ENCODE data around the gene ITPRID1. TPM values are rescaled to one million over a fixed set of nuclear protein-coding genes. Genes with fewer than 3 reads are reported as not detected.

The ITPRID1 gene
- total and polyA plus RNA-seq, 2 of the 8 experiments (the other 6 are each of a cell fraction or from before 2014, with no cell fraction given): 0.09 to 0.47 TPM

DNA sequence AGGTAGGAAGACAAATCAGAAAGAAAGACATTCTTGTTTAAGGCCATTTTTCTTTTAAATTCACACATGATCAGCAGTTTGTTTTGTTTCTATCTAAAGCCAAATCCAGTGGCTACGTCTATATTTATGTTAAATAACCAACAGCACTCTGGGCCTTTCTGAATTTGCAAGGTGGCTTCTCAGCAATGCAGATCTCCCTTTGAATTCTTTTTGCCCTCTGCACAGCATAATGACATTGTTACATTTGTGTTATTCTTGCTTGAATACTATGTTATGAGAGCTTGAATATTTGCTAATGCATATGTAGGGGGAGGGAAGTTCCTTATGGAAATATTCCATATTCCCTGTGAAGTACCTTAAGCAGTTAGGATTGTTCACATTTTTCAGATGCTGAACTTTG, 99.7 kb downstream of the ITPRID1 start:
- no peak overlapping the region for H3K9ac ChIP-seq (replicated peaks in 1 of 4; ENCODE audit: extremely low read depth in 1 of 4, low read depth in 3 of 4, low read length in 3 of 4)
- no peak overlapping the region for H3K23ac ChIP-seq (ENCODE audit: insufficient read length)
- no peak overlapping the region for H3K4ac ChIP-seq (replicated peaks; ENCODE audit: insufficient read length, low read depth, low read length)
- H2BK20ac ChIP-seq (ENCODE audit: low read length): no peak overlapping the region
- H3K79me2 ChIP-seq (ENCODE audit: control insufficient read depth in 1 of 2, insufficient read depth in 2 of 2, low read length in 2 of 2): no peaks in the 10 kb centered on the region
- no peaks in the 10 kb centered on the region for H3K36me3 ChIP-seq (ENCODE audit: control insufficient read depth in 2 of 4, insufficient read depth in 4 of 4, low read length in 3 of 4)
- 56% methylated on average over 1 of the region's 1 CpG; no CpG with 5 or more reads in 1 of the 2 experiments for WGBS, 2 experiments (ENCODE audit: extremely low coverage in 1 of 2, insufficient coverage in 1 of 2, insufficient read length in 1 of 2, insufficient replicate concordance in 2 of 2, low coverage in 1 of 2, low lambda C conversion rate in 2 of 2, missing lambda C conversion rate in 1 of 2)
- H3K4me2 ChIP-seq (ENCODE audit: insufficient read depth in 1 of 2, low read depth in 2 of 2, low read length in 2 of 2): no peak overlapping the region
- FAIRE-seq: no peak
- H4K5ac ChIP-seq (ENCODE audit: insufficient read length, low read depth, low read length): no peak overlapping the region
- no peak overlapping the region for H3K56ac ChIP-seq (replicated peaks; ENCODE audit: insufficient read length, low read depth, low read length)
- H3K4me1 ChIP-seq (replicated peaks in 1 of 4; ENCODE audit: control insufficient read depth in 3 of 4, insufficient read depth in 4 of 4, low read length in 3 of 4): peaks cover 0 to 2% (median 0%) of the 10 kb centered on the region in 4 experiments; a peak in 3 of 7 replicates
- H4K8ac ChIP-seq (ENCODE audit: extremely low read depth, insufficient read depth, low read length): no peak overlapping the region
- TF ChIP-seq TCF12 (IDR thresholded peaks at IDR 0.05; ENCODE audit: low read depth, low read length) (no peak), CREB1 (IDR thresholded peaks at IDR 0.05) (no peak), YY1 (IDR thresholded peaks at IDR 0.05; ENCODE audit: low read depth, low read length) (no peak), SAP30 (IDR thresholded peaks at IDR 0.05; ENCODE audit: insufficient read depth, insufficient replicate concordance, low read length) (no peak), PHF8 (conservative IDR thresholded peaks at IDR 0.05; ENCODE audit: low read depth, low read length) (no peak), RBBP5 (IDR thresholded peaks at IDR 0.05; ENCODE audit: borderline replicate concordance, low read depth, low read length) (no peak), NANOG (IDR thresholded peaks at IDR 0.05; ENCODE audit: insufficient read depth, low read depth, low read length, poor library complexity, severe bottlenecking) (no peak), CBX8 (IDR thresholded peaks at IDR 0.05; ENCODE audit: borderline replicate concordance, low read depth, low read length) (no peak), JUN (IDR thresholded peaks at IDR 0.05; ENCODE audit: low read depth, low read length) (no peak), KDM5A (IDR thresholded peaks at IDR 0.05; ENCODE audit: low read length) (no peak), MAFK (IDR thresholded peaks at IDR 0.05; ENCODE audit: low read depth, low read length) (no peak)
- TF ChIP-seq, protein P1, sequence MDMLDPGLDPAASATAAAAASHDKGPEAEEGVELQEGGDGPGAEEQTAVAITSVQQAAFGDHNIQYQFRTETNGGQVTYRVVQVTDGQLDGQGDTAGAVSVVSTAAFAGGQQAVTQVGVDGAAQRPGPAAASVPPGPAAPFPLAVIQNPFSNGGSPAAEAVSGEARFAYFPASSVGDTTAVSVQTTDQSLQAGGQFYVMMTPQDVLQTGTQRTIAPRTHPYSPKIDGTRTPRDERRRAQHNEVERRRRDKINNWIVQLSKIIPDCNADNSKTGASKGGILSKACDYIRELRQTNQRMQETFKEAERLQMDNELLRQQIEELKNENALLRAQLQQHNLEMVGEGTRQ (IDR thresholded peaks at IDR 0.05; ENCODE audit: low read length): no peak
- H2BK15ac ChIP-seq (ENCODE audit: low read length): no peak overlapping the region
- H4K20me1 ChIP-seq (replicated peaks in 1 of 2; ENCODE audit: control insufficient read depth in 1 of 2, insufficient read depth in 2 of 2, low read length in 2 of 2): no peaks in the 10 kb centered on the region
- no peak overlapping the region for H4K91ac ChIP-seq (replicated peaks; ENCODE audit: insufficient read length, low read length)
- no peaks in the 10 kb centered on the region for H3K27me3 ChIP-seq (replicated peaks in 1 of 4; ENCODE audit: control insufficient read depth in 3 of 4, extremely low read depth in 1 of 4, insufficient read depth in 3 of 4, low read length in 3 of 4)
- no peak overlapping the region for H3K4me3 ChIP-seq (ENCODE audit: extremely low read depth in 1 of 4, insufficient read depth in 2 of 4, low read depth in 3 of 4, low read length in 4 of 4)
- H2AFZ ChIP-seq (ENCODE audit: low read length): no peak overlapping the region
- DNase-seq (ENCODE audit: low read depth in 1 of 2, low spot score in 2 of 2): no peak
- H2BK120ac ChIP-seq (replicated peaks; ENCODE audit: low read depth, low read length): no peak overlapping the region
- no peak overlapping the region for H2BK5ac ChIP-seq (ENCODE audit: low read depth, low read length)
- no peak overlapping the region for H3K27ac ChIP-seq (ENCODE audit: low read depth, low read length)
- no peaks in the 10 kb centered on the region for H3K79me1 ChIP-seq (ENCODE audit: low read depth, low read length)
- H3K14ac ChIP-seq (ENCODE audit: insufficient read length): no peak overlapping the region
- H2AK5ac ChIP-seq (ENCODE audit: low read depth, low read length): no peak overlapping the region
- ChIA-PET POLR2A (ENCODE audit: partially characterized antibody) (interaction anchor here (0.6 kb wide), 1 partner anchor 317 kb away, joined by 3 read pairs; no protein-coding TSS in a partner anchor), CTCF (ENCODE audit: partially characterized antibody) (interaction anchor here (1.0 kb wide), 1 partner anchor 20 kb away, joined by 4 read pairs; no protein-coding TSS in a partner anchor)
- no peak overlapping the region for H2BK12ac ChIP-seq (ENCODE audit: low read depth, low read length)
- no peaks in the 10 kb centered on the region for H3K23me2 ChIP-seq (ENCODE audit: low read depth, low read length)
- no peaks in the 10 kb centered on the region for H3K9me3 ChIP-seq (ENCODE audit: insufficient read depth in 2 of 2, low read depth in 1 of 2, low read length in 1 of 2)
- H3K18ac ChIP-seq (ENCODE audit: extremely low read depth, low read length): no peak overlapping the region
